Stimulated activated CD8-positive, alpha-beta memory T cell treated with anti-CD3 and anti-CD28 coated beads, Interleukin-7, amount 100 ng/mL, for 1 hour (primary cell): ENCODE data around the gene CMIP.

ENCODE experiments used
- DNase-seq, 2 donors: peaks; one replicate each; pipeline ENCODE4 v3.0.0-alpha.2; 2020; ENCODE audit warnings: low read depth in 2 of 2

CMIP gene

DNA sequence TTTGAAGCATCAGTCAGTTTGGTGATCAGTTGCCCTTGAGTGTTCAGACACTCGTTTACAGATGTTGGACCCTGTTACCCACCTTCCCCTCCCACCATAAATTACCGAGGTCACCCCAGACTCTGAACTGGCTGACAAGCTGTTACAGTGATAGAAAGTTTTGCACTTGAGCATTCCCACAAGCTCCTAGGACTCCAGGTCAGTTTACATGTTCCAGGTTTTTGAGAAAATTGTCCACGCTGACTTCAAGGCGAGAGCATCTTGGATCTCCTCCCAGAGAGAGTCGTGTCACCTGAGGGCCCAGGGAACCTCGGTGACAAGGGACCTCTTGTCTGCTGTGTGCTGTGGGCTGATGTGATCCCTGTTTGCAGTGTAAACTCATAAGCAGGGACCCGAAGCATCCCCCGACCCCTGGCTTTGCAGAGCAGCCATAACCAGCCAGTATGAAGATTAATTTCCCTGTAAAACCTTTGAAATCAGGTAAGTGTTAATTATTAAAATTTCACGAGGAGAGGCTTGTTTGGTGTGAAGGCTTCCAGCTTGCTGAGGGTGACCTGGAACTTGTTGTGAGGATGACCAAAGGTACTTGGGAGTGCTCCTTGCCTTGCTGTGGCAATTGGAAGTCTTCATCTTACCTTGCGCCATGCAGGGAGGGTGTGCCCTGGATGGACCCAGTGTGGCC, 91.2 kb downstream of the CMIP start:
- no peak for DNase-seq

DNA sequence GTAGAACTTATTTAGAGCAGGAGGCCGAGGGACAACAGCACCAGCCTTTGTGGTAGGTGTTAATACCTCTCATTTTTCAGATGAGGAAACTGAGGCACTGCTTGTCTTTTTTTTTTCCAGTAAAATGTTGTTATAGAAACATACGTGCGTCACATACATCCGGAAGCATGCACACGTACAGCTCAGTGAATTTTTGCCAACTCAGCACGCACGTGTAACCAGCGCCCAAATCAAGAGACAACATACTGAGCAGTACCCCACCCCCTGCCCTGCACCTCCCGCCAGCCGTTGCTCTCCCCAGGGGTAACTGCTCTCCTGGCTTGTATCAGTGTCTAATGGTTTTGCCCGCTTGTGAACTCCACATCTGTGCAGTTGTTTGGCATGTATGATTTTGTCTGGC, 92.0 kb downstream of the CMIP start:
- no peak for DNase-seq

GRCh38 chr16:81537721-81538561, 93.3 kb downstream of the CMIP start:
- DNase-seq: no peak

DNA sequence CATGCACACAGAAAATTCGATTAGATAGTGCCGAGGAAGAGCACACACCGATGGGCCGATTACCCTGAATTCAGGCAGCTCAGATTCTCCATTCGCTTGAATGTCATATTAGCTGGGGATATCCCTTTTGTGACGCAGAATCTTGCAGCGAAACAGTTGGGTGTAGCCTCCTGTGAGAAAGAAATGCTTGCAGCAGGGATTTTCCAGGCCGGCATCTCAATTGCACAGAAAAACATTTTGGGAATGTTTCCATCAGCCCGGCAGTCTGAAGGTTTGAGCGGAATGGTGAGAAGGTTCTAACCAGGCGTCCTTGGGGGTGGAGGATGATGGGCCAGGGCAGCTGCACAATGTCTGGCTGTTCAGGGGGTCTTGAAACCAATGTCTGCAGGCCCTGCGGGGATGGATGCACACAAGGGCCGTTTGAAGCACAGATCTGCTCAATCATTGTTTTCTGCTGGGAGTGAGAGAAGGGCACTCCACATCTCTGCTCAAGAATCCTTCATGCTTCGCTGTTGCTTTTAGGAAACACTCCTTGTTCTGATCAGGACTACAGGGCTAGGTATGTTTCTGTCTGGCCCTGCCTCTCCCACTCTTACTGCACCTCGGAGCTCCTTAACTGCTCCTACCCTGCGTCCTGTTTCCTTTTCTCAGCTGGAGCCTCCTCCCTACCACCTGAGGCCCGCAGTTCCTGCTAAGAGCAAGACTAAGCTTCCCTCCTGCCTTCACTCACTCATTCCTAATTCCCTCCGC, 94.6 kb downstream of the CMIP start:
- DNase-seq: no peak

DNA sequence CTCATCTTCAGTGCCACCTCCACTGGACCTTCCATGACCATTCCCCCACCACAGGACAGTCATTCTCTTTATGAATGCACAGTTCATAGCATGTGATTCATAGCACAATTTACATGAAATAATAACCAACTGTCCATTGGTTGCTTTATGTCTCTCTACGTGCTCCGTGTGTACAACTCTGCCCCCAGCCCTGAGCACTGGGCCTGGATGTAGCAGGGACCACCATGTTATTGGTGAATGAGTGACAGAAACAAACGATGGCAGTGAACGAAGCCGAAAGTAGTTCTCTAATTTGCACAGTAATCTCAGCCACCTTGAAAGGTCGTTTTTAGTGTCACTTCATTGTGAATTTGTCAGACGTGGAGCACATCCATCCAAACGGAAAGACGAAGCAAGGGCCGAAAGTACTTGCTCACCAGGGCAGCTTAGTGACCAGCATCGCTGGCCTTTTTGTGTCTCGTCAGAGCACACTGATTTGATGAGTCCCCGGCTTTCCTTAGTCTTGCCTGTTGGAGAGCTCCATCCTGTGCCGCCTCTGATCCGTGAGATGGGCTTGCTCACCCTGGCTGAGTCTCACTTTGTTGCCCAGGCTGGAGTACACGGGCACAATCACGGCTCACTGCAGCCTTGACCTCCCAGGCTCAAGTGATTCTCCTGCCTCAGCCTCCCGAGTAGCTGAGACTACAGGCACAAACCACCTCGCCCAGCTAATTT, 95.3 kb downstream of the CMIP start:
- DNase-seq: no peak

DNA sequence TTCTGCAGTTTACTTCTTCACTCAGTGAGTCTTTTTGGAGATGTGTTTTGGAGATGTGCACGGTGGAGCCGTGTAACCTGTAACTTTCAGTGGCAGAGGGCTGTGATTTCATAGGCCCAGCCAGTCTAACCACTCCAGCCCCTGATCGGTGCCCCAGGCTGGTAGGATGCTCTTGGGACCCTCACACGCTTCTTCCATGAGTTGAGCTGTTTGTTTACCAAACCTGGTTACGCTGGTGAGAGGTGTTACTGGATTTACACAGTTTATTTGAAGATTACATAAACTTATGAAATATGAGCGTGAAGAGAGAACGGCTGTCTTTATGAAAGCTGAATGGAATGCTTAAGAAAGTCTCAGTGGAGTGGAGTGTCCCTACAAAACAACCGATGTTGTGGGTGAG, 96.7 kb downstream of the CMIP start:
- no peak for DNase-seq

DNA sequence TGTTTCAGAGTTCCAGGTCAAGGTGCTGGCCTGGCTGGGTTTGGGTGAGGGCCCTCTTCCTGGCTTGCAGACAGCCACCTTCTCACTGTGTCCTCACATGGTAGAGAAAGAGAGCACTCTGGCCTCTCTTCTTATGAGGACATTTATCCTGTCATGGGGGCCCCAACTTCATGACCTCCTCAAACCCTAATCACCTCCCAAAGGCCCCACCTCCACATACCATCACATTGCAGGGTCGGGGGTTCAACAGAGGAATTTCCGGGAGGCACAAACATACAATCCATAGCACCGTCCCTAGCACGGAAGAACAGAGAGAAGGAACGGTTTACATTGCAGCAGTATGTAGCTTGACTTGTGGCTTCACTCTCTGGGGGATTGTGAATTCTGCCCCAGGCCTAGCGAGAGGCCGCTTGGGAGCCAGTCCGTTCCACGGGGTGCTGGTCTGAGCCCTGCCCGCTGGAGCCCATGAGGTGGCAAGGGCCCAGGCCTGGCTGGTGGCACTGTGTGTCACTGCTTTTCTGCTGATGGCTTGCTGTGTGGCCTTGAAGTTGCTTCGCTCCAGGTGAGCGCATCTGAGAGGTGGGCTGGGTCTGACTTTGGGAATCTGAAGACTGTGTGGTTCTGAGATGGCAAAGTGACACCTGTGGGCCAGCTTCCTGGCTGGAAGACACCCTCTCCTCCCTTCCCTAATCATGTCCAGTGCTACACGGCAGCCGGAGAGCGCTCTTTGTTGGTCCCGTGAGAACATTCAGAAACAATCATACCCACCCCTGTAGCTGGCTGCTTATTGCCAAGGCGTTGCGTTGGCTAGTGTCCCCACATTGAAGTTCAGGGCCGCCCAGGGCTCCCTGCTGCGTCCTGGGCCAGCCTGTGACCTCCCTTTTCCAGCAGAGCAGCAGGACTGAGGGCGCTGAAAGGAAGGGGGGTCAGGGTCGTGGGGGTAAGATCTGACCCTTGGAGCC, 98.3 kb downstream of the CMIP start:
- DNase-seq: no peak

DNA sequence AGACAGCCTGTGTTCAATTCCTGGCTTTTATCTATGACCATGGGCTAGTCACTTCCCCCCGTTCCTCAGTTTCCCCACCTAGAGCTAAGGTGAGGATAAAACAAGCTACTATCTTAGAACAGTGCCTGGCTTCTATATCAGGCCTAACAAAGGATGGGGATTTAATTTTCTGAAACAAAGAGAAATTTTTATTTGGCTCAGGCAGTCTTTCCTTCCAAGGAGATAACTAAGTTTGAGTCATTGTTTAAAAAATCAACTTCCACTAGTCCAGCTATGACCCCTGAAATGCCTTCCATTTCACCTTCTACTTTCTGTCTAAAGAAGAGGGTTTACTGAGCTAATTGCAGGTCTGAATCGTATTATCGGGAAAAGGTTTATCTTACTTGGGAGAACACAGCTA, 99.0 kb downstream of the CMIP start:
- DNase-seq: no peak

- no peak for DNase-seq
Measured at GRCh38 chr16:81544261-81544660, 99.7 kb downstream of the CMIP start.

DNA sequence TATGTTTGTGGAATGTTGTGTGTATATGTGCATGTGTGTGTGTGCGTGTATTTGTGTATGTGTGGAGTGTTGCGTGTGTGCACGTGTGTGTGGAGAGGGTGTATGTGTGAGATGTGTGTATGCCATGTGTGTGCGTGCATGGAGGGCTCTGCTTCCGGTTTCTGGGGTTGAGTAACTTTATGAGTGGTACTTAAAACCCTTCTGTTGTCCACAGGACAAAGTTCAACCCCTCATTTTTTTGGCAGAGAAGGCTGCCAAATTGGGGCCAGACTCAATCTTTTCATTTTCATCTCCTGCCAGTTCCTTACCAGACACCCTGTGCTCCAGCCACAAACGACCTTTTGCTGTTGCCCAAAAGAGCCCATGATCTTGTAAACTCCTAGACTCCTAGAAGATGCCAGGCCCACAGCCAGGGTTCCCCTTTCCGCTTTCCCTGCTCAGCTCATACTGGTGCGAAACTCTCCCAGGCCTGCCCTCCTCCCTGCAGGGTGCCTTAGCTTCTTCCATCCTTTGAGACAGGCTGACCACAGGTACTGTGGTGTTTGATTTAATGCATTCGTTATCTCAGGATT, 100.2 kb downstream of the CMIP start:
- no peak for DNase-seq

DNA sequence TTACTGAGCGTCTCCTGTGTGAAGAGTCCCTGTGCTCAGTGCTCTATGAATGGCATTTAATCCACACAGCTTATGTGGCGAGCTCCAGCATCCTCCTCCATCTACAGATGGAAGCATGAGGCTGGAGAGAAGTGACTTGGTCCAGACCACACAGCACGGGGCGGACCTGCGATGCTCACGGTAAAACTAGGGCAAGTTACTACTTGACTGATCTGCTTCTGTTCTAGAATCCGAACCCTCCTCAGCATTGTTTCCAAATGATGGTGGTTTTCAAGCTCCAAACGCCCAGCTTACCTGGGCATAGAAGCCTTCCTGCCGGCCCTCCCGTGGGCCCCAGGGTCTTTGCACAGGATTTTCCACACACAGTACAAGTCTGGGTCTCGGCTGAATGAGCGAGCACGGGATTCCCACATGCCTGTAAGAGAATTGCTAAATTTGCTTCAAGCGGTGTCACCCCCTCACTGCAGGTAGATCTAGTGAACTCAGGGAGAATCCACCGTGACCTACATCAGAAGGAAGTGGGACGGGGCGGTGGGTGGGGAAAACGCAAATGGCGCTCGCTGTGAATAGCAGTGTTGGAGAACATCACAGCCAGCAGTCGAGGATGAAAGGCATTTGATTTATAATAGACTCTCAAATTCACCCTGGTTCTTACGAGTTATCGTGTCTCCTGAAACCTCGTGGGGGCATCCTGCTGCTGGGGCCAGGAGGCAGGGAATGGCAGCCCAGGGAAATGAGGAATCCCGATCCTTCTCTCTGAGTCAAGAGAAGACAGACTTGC, 101.1 kb downstream of the CMIP start:
- no peak for DNase-seq

GRCh38 chr16:81546781-81547180, 102.2 kb downstream of the CMIP start:
- no peak for DNase-seq

GRCh38 chr16:81547194-81547938, 102.8 kb downstream of the CMIP start:
- no peak for DNase-seq

DNA sequence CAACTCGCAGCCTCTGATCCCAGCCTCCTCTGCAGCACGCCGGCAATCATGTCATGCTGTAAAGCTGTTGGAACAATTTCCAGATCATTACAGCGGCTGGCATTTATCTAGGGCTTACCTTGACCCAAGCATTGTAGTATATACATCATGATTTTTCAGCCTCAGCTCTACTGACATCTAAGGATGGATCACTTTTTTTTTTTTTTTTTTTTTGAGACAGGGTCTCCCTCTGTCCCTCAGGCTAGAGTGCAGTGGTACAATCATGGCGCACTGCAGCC, 103.3 kb downstream of the CMIP start:
- no peak for DNase-seq

GRCh38 chr16:81548551-81548875, 103.9 kb downstream of the CMIP start:
- DNase-seq: no peak

DNA sequence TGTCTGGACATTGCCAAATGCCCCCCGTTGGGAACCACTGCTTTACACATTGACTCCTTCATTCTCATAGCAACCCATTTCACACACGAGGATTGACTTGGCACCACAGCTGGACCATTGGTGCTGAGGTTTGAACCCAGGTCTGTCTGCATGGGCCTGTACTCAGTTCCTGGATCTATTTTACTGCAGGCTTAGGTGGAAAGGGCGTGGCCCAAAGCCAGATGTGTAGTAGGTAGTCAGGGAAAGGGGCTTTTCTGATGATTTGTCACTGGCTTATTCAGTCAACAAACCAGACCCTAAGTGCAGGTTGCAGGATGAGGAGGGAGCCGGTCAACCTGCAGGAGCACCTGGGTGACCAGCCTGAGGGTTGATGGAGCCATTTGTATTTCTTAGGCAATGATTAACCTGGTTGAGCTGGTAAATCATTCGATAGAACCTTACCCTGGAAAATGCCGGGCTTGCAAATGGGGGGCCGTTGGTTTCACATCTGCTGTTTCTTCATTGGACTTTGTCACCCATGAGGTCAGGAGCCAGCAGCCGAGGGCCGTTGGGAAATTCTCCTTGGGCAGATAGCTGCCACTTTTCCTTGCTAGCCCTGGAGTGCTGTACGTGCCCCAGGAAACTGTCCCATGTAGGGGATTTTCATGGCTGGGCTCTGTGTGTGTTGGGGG, 104.4 kb downstream of the CMIP start:
- no peak for DNase-seq

DNA sequence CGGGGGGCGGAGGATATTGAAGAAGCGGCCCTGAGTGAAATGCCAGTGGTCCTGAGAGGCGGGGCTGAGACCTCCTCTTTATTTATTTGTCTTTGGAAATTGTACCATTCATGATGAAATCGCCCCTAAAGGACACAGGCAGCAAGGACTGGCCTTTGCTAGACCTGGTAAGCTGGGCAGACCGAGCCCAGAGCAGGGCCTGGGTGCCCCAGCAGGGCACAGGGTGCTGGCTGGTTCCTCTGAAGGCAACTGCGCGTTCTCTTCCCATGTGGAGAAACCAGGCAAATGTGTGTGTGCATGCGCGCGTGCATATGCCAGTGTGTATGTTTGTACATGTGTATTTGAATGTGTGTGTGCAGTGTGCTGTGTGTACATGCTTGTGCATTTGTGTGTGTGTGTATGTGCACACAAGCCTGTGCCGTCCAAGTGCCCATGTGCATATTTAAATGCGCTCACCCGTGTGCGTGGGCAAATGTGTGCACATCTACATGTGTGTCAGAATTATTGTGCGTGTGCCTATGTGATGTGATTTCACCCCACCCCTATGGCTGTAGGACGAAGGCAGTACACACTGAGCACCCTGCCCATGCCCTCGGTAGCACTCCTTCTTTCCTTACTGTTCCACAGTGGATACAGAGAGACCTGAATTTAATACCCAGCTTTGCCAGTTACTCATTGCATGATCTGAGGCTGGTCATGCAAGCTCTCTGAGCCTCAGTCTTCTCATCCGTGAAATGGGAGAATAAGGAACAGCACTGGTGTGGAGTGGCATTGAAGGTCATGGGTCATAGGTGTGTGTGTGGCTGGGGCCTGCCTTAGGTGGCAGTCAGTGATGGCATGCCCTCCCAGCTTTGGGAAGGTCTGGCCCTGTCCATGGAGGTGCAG, 105.2 kb downstream of the CMIP start:
- no peak for DNase-seq

DNA sequence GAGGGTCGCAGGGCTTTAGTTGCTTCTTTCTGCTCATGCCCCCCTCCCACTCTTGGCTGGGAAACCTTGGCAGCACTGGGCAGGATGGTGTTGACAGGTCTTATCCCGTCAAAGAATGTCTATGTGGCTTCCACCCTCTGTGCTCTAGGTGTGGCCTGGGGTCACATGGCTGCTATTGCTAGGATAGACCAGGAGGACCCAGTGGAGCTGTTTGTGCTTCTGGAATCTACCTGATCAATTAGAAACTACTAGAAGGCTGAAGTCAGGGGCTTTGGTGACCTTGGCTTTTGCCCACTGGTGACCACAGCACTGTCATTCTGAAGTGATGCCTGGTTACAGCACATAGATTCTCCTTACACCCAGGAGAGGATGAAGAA, 105.8 kb downstream of the CMIP start:
- no peak for DNase-seq
